Kidney (tissue), 14 donors: ENCODE measurements around the gene MYO5B. TPM values are rescaled to one million over a fixed set of nuclear protein-coding genes. Genes with fewer than 3 reads are reported as not detected.

Experiments used
- DNase-seq, 5 donors: peaks; one replicate each; pipeline ENCODE4 v3.0.0-alpha.2; 2013 to 2020
- FAIRE-seq: peaks from 2 replicates; lab custom pipeline; 2012; peaks lifted over from hg19 to GRCh38; lab: Jason Lieb, UNC
- H3K27ac ChIP-seq, 2 donors: one replicate each; pipeline ENCODE4 v1.7.0; 2013; ENCODE audit warnings: low read depth in 2 of 2, low read length in 2 of 2, inconsistent platforms in 1 of 2
- H3K27me3 ChIP-seq: one replicate; pipeline ENCODE4 v1.7.1; 2013; ENCODE audit warnings: low read length, inconsistent platforms; ENCODE audit not compliant: control insufficient read depth, insufficient read depth
- H3K36me3 ChIP-seq, 3 donors: one replicate each; pipeline versions ENCODE4 v1.7.0 to v1.7.1; 2013; ENCODE audit warnings: low read length in 3 of 3, control low read depth in 1 of 3, inconsistent platforms in 1 of 3; ENCODE audit not compliant: insufficient read depth in 3 of 3, control insufficient read depth in 2 of 3
- H3K4me1 ChIP-seq, 3 donors: one replicate each; pipeline versions ENCODE4 v1.7.0 to v1.7.1; 2013; ENCODE audit warnings: low read length in 3 of 3, inconsistent platforms in 1 of 3, low read depth in 1 of 3; ENCODE audit not compliant: control insufficient read depth in 2 of 3, insufficient read depth in 2 of 3
- H3K4me3 ChIP-seq, 3 donors: one replicate each; pipeline versions ENCODE4 v1.7.0 to v1.8.1; 2013; ENCODE audit warnings: low read length in 3 of 3, control low read depth in 1 of 3, inconsistent platforms in 1 of 3
- H3K9ac ChIP-seq, 3 donors: one replicate each; pipeline versions ENCODE4 v1.7.0 to v1.7.1; 2013; ENCODE audit warnings: low read length in 3 of 3, control low read depth in 1 of 3, inconsistent platforms in 1 of 3
- H3K9me3 ChIP-seq, 3 donors: one replicate each; pipeline versions ENCODE4 v1.7.0 to v1.7.1; 2013; ENCODE audit warnings: low read length in 3 of 3, control low read depth in 1 of 3, inconsistent platforms in 1 of 3; ENCODE audit not compliant: control insufficient read depth in 2 of 3, insufficient read depth in 1 of 3
- CTCF ChIP-seq: IDR thresholded peaks from 3 replicates; pipeline ENCODE4 v1.5.1; 2012; ENCODE audit warnings: mild to moderate bottlenecking, moderate library complexity, borderline replicate concordance; ENCODE audit not compliant: insufficient read depth; ENCODE audit errors: extremely low read depth
- intact Hi-C: fragments of 100-400 bp; cut with DNase I; formaldehyde crosslinking; loops from one replicate; pipeline ENCODE4 v1.11.1; 2022
- polyA plus RNA-seq: library from polyadenylated mRNA; stranded (reverse); fragments of 350-450 nt; fragmentation: Illumina TruSeq; extraction: RNeasy Lipid Tissue Mini Kit (QIAGEN cat#74804); gene quantifications from one replicate; pipeline ENCODE4 v1.2.3, GENCODE V29; 2014; ENCODE audit warnings: low read depth, low replicate concordance; ENCODE audit not compliant: insufficient read depth
- total RNA-seq: library from RNA; stranded (reverse); fragmentation: NEBNext Ultra II Directional; extraction: Animal tissue kit (Norgen Biotek cat#: 25700); gene quantifications from one replicate; pipeline ENCODE4 v1.2.1, GENCODE V29; 2021
- donor health status: control.
- donor health status: control.
- donor health status: control.
- donor health status: control.
- donor health status: control.
- donor health status: DM: yes; HTN: yes; CAD: no.
- donor health status: Normal renal cell carcinoma (clear cell type).

The MYO5B gene
- total and polyA plus RNA-seq, 2 donors from 2014 or later = 17.8 to 43.8 TPM

GRCh38 chr18:49935215-49935614 lies 259.7 kb downstream of the MYO5B start:
- H3K4me3 ChIP-seq = no peak overlapping the region
- H3K9ac ChIP-seq = no peak overlapping the region
- DNase-seq = no peak
- no peak for TF ChIP-seq CTCF
- H3K36me3 ChIP-seq = peaks cover 0 to 5% (median 2%) of the 10 kb centered on the region in 3 donors
- H3K27me3 ChIP-seq = no peaks in the 10 kb centered on the region
- intact Hi-C loops = no loop called here
- no peak overlapping the region for H3K27ac ChIP-seq
- no peaks in the 10 kb centered on the region for H3K4me1 ChIP-seq
- H3K9me3 ChIP-seq = no peaks in the 10 kb centered on the region
- FAIRE-seq = no peak

GRCh38 chr18:49934457-49934856 lies 260.5 kb downstream of the MYO5B start:
- H3K9me3 ChIP-seq = no peaks in the 10 kb centered on the region
- FAIRE-seq (no peak), DNase-seq (peak in 1 of 5 donors; percentile 14)
- no peak for TF ChIP-seq CTCF
- H3K36me3 ChIP-seq = peaks cover 0 to 5% (median 2%) of the 10 kb centered on the region in 3 donors
- no peaks in the 10 kb centered on the region for H3K27me3 ChIP-seq
- no peaks in the 10 kb centered on the region for H3K4me1 ChIP-seq
- intact Hi-C loops = no loop called here
- no peak overlapping the region for H3K4me3 ChIP-seq
- no peak overlapping the region for H3K27ac ChIP-seq
- no peak overlapping the region for H3K9ac ChIP-seq

- intact Hi-C loops = no loop called here
- no peak for TF ChIP-seq CTCF
- no peak for FAIRE-seq
These were observed 261.3 kb downstream of the MYO5B start for GRCh38 chr18:49933530-49934128.

More at GRCh38 chr18:49933530-49934128, 261.3 kb downstream of the MYO5B start:
- H3K4me3 ChIP-seq = no peak overlapping the region
- H3K27me3 ChIP-seq = no peaks in the 10 kb centered on the region
- DNase-seq = no peak
- no peaks in the 10 kb centered on the region for H3K4me1 ChIP-seq
- H3K36me3 ChIP-seq = peaks cover 0 to 11% (median 0%) of the 10 kb centered on the region in 3 donors
- no peaks in the 10 kb centered on the region for H3K9me3 ChIP-seq
- no peak overlapping the region for H3K9ac ChIP-seq
- no peak overlapping the region for H3K27ac ChIP-seq
